GM18858 (cell line): ENCODE data around the gene VPS13A.
"Not testable (repeated sequence)": the region's sequence is repeated elsewhere in the genome, so short reads cannot be mapped to it uniquely, and the experiment has no call there.

ENCODE experiments used
- ATAC-seq: cut with Tn5 transposase; IDR thresholded peaks from one replicate; pipeline ENCODE4 v1.9.1; 2021; ENCODE audit not compliant: unreplicated experiment

VPS13A gene

DNA sequence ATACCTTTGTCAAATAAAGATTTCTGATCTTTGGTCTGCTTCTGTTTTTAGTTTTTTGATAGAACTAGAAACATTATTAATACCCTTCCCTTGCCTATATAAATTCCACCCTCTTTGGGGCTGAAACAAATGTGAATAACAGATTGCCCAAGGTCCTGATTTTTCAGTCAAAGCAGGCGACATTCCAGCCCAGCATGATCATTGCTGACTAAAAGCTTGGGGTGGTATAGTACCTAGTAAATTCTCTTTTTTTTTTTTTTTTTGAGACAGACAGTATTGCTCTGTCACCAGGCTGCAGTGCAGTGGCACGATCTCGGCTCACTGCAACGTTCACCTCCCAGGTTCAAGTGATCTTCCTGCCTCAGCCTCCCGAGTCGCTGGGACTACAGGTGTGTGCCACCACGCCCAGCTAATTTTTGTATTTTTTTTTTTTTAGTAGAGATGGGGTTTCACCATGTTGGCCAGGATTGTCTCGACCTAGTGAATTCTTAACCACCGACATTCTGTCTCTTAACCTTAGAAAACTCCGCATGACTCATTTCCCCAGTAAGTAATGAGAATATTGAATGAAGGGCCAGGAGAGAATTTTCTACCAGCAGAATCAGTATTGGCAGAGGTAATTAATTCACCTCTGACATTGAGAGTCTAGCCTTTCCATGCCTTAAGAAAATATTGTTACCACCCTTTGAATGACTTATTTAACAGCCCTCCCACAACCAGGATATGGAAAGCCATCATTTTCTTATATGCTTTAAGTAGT, 244.4 kb downstream of the VPS13A start:
- ATAC-seq = no peak

DNA sequence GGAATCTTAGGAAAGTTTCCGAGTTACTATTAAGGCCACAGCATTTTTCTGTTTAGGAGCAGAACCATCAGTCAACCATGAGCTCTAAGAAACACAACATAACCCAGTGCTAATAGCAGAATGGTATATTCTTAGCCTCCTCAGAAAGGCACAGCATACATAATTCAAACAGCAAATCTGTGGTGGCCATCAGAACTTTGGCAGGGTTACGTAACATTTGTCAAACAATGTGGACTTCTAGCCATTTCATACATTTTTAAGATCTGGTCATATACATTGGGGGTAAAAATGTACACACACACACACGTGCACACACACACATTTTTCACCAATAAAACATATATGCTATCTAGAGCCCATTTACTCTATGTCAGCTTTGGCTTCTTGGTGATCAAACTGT, 245.6 kb downstream of the VPS13A start:
- no peak for ATAC-seq

DNA sequence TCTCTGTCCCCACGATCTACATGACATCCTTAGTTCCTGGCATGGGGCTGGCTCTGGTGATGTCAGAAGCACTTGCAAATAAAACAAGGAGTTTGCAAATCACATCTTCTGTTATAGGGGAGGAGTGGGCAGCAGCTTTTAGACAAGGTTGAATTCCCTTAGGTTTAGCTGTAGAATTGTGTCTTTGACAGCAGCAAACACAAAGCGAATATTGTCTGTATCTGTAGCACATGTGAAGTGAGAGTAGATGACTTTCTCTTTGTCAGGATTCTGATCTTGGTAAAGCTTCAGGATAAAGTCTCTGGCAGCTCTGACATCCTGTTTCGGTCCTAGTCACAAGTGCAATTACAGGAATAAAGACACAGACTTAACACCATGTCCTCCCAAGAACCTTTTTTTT, 246.5 kb downstream of the VPS13A start:
- no peak for ATAC-seq

DNA sequence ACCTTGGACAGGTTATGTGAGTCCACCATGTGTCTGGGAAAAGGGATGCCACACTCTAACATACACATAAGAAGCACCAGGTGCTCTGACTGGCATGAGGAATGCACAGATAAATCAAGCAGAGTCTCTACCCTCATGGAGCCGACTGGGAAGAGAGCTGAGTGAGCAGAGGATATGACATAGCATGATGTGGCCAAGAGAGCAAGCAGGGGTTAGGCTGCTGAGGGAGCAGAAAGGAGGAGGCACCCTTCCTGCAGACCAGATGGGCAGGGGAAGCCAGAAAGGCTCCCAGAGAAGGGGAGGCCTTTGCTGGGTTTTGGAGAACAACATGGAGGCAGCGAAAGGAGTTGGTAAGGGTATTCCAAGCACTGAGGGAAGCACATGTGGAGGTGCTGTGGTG, 247.7 kb downstream of the VPS13A start:
- no peak for ATAC-seq

DNA sequence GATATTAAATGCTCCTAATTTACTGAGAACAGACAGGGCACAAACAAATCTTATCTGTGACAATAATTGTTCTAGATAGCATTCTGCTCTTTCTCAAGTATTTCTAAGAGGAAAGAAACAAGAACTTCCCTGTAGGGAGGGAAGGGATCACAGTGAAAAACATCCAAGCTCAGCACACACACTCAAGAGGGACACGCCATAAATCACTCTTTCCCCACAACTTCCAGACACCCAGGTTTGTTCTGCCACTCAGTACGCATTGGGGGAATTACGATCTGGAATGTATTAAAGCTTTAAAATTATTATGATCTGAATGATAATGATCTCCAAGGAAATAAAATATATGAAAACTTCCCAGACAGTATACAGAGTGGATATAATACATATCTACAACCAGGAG, 249.4 kb downstream of the VPS13A start:
- ATAC-seq = no peak

DNA sequence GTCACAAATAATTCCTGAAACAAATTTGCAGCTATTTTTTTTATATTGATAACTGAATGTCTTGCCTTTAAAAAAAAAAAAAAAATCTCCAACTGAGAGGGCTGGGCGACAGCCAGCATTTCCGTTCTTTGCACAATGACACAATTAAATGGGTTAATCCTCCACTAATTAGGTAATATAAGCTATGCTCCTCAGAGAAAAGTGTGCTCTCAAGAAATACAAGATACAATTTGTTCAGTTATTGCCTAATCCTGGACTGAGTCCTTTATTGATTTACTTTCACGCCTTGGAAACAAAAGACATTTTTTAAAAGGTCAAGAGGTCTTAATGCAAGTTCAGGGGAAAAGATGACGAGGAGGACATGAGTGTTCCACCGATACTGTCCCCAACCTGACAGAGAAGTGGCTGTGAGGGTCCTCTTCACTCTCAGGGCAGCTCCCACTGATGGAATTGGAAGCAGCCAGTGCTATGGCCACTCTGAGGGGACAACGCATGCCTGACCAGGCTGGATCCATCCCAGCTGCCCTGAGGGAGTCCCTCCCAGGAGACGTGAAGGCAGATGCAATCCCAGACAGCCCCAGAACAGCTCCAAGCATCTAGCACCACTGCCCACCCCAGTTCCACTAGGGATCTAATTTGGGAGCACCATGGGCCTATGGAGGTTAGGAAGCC, 250.1 kb downstream of the VPS13A start:
- no peak for ATAC-seq

DNA sequence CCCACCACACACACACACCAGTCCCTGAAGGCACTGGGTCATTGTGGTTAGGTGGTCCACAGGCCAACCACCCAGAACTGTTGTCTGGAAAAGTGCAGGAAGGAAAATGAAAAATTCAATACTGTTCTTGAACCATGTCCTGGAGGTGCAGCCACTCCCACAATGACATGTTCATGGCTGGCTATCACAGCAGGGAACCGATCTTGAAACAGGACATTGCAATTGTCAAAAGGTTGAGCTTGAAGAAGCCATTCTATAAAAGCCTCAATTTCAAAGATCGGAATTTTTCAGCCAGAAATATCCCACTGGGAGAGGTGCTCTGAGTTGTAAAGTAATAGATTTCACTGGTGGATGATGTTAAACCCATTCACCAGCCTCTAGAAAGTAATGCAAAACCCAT, 252.6 kb downstream of the VPS13A start:
- no peak for ATAC-seq

DNA sequence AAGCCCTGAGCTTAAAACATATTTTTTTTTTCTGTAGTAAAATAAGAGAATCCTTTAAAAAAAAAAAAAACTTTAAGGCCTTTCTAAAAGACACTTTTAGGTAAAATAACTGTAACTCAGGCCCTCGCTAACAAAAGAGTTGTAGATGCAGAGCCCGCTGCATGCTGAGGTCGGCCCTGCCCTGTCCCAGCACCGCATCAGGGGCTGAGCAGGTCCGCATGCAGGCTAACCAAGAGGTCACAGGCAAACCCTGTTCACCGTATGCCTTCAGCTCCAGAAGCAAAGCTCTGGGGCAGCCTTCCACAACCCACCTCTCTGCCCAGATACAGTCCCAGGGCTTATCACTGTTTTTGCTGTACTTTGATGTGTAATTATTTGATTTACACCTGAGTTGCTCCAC, 254.7 kb downstream of the VPS13A start:
- no peak for ATAC-seq

DNA sequence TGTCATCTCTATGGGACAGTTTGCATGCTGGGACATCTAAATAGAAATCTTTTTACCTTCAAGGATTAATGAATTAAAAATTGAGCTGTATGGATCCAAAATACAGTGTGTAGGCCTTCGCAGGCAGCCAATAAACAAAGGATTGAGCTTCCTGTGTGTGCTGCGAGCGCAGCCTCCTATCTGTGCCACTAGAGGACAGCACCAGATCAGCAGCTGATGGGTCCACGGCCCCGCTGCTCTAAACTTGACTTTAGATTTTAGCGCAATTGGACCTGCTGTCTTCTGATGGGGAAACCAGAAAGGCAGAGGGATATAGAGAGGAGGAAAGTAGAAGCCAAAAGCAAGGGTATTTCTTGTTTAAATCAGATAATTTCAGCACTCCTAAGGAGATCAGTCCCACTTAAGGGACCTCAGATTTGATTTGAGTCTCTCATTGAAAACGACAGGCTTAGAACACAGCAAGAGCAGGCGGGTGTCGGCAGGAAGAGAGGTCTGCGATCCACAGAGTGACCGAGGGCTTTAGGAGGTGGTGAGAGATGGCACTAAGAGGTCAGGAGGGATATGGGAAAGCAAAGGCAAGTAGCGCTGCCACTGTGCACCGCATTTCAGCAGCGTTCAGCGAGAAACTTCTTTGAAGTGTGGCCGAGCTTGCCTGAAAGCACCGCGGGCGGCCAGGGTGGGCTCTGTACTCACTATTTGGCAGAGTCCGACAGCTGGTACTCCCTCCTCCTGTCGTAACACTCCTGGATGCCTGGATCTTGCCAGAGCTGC, 256.5 kb downstream of the VPS13A start:
- peak; percentile 91 for ATAC-seq

DNA sequence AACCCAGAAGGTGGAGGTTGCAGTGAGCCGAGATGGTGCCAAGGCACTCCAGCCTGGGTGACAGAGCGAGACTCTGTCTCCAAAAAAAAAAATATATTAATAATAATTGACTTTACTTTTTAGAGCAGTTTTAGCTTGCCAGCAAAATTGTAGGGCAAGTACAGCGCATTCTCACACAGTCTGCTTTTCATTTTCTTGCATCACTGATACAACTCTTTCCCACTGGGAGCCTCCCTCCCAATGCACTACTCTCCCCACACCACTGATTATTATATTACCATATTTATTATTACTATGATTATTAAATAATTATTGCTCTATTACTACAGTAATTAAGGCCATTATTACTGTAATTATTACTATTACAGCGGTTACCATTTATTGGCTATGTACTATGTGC, 257.9 kb downstream of the VPS13A start:
- ATAC-seq = no peak

DNA sequence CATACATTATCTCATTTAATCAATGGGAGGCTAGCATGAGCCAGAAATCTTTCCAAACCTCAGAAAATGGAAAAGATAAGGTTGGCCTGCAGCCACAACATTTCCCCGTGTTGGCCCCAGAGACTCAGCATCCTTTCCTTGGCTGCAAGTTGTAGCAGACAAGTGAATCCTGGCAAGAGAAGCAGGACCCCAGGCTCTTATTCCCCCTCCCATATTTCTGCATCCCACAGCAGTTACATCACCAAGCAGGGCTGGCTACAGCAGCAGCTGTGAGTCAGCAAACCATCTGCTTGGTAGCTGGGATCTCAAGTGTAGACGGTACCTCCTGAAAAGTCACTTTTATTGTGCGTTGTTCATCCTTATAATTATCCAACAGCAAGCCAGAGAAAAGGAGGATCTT, 258.4 kb downstream of the VPS13A start:
- ATAC-seq = no peak

DNA sequence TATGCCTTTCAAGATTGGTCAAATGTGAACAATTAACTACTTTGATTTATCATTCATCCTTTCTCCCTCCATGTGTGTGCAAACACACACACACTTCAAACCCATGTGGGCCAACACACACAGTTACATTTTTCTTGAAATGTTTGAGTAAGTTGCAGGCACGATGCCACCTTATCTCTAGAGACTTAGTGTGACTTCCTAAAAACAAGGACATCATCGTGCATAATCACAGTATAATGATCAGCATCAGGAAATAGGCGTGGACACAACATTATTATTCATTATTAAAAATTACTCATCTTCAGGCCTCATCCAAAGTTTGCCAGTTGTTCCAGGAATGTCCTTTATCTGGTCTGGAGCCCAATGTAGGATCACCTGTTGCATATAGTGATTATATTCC, 261.3 kb downstream of the VPS13A start:
- no peak for ATAC-seq

DNA sequence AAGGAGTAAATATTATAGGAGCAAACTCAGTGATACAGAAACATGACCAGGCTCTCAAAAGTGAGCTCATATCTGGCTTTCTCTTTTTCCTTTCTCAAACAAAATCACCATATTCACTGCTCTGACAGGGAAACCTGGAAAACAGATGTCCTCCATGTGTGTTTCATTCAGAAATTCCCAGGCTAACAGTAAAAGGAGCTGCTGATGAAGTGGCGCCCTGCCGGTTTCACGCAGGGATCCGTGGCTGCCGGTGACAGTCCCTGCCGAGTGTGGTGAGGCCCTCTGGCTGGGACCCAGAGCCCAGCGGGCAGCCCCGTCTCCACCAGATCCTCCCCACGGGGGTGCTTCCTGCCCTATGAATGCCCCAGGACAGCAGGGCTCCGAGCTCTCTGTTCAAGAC, 262.7 kb downstream of the VPS13A start:
- no peak for ATAC-seq

DNA sequence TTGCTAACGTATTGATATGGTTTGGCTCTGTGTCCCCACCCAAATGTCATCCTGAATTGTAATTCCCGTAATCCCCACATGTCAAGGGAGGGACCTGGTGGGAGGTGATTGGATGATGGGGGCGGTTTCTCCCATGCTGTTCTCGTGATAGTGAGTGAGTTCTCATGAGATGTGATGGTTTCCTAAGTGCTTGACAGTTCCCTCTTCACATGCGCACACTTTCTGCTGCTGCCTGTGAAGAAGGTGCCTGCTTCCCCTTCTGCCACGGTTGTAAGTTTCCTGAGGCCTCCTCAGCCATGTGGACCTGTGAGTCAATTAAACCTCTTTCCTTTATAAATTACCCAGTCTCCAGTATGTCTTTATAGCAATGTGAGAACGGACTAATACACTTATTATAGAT, 263.8 kb downstream of the VPS13A start:
- not testable (repeated sequence) for ATAC-seq

DNA sequence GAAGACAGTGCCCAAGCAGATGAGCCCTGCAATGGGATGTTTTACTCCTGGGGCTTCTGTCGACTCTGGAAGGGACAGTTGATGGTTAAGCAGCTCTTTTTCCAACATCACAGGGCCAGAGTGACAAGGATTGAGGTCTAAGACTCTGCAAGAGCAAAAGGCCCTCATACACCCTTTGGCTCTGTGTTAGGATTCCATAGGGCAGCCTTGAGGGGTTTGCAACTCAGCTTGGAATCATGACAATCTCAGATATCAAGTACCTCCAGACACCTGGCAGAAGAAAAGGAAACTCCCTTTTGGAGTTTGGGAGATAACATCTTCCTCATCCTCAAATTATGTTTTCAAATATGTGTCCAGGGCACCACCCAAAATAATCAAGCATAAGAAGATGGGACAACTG, 265.1 kb downstream of the VPS13A start:
- no peak for ATAC-seq

DNA sequence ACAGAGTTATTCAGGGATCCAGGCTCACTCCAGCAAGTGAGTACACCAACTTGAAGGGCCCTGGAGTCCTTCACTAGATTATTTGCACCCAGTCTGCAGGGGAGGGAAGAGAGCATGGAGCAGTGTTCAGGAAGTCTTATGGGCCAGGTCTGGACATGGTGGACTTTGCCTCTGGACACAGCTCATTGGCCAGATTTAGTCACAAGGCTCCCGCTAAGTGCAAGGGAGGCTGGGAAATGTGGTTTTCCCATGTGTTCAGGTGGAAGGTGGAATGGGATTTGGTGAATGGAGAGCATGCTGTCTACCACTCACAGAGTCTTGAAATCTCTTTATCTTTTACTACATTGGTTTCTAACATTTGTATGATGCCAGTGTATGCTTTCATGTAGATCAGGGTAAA, 270.3 kb downstream of the VPS13A start:
- ATAC-seq = no peak

DNA sequence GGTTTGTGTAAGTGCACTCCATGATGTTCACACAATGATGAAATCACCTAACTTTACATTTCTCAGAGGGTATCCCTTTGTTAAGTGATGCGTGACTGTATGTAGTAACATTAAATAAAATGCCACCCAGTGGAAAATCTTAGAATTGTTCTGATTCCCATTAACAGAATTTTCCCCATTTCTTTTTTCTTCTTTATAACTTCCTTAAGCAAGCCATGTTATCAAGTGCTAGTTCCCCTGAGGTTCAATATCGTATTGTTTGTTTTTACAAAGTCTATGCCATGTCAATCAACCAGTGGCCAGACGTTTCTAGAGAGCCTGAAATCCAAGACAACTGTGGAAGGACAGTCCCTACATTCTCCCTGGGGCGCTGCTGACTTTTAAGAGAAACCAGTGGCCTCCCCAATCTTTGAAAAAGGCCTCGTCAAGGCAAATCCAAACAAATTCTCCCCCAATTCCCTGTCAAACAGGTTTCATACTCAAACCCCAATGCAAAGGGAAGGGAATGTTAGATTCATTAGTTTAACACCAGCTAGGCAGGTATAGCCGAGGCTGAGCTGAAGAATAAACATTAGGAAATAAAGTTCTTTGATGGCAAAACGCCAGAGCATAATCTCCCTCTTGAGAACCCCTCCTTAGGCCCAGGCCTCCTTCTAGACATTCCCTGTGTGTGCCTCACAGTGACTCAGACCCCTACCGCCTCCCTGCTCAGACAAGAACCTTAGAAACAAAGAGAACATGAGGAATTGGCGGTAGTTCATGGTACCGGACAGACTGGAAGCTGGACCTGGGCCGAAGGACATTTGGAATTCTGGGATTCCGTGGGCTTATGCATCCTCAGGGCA, 272.1 kb downstream of the VPS13A start:
- ATAC-seq = no peak

DNA sequence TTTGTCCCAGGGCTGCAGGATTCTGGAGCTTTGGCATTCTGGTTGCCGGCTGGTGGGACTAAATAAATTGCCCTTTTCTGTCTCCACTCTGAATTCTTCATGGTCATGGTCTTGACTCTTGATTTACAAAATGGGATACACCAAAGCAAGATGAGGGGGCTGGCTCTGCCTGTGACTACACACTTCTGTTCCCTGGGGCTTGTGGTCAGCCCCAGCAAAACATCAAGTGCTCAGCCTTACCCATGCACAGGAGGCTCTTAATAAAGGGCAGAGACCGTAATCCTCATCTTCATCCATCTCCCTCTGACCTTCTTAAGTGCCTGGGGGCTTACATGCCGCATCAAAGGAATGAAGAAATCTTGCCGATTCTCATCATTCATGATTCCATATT, 272.7 kb downstream of the VPS13A start:
- ATAC-seq = no peak

DNA sequence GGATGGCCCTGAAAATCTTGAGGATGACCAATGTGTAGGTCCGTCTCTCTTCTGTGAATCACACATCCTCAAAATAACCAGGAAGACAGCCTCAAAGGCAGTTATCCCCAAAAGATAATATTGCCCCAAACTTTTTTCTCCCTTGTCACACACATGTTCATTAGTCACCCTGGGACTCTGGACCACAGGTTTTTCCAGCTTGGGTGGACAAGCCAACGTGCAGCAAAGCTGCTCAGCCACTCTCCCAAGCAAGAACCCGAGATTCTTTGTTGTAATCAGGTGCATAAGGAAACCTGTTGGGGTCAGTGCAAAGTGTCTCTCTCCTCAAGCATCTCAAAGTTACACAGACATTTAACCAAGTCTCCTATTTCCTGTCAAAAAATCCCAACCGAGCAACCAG, 274.2 kb downstream of the VPS13A start:
- no peak for ATAC-seq

DNA sequence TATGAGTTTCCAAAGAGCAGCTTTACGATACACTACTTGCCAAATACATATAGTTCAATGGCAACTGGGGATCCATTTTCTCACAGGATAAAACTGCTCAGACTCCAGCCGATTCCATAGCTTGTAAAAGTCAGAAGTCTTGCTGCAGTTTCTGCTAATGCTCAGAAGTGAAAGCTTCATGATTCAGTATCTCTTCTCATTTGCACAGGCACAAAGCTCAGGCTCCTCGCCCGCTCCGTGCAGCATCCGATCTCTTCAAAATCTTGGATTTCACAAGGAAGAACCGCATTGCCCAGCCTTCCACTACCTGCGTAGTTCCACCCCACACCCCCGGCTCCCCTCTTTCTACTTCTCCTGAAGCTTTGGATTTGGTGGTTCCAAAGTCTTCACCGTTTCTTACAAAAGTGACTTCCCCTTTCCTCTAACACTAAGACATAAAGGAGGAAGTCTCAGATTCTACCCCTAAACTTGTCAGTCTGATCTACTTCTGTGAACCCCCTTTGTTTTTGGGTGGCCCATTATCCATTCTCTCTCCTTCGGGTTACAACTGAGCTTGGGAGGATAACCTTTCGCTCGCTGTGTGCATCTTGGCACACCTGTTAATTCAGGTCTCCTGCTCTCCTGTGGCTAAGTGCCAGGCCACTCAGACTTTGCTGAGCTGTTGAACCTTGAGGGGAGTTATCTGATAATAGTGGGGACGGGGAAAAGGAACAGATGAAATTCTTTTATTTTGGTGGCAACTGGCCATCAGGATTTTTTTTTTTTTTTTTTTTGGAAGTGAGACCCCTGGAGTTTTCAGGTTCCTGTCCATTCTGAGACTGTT, 276.7 kb downstream of the VPS13A start:
- no peak for ATAC-seq
